Endometrium (tissue), 2 donors: ENCODE data around the gene LGALS13.
"Not testable (repeated sequence)": the region's sequence is repeated elsewhere in the genome, so short reads cannot be mapped to it uniquely, and the experiment has no call there.

Experiments used
- FAIRE-seq: peaks from 2 replicates; lab custom pipeline; 2012; peaks lifted over from hg19 to GRCh38; lab: Jason Lieb, UNC
- donor health status: control.
- donor health status: control.

The LGALS13 gene

DNA sequence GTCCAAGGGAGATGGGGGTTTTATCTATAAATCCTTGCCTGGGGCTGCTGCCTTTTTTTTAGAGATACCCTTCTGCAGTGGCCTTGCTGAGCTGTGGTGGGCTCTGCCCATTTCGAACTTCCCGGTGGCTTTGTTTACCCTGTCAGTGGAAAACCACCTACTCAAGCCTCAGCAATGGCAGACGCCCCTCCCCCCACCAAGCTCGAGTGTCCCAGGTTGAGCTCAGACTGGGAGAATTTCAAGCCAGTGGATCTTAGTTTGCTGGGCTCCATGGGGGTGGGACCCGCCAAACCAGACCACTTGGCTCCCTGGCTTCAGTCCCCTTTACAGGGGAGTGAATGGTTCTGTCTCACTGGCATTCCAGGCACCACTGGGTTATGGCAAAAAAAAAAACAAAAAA, 21.6 kb downstream of the LGALS13 start:
- FAIRE-seq = no peak

DNA sequence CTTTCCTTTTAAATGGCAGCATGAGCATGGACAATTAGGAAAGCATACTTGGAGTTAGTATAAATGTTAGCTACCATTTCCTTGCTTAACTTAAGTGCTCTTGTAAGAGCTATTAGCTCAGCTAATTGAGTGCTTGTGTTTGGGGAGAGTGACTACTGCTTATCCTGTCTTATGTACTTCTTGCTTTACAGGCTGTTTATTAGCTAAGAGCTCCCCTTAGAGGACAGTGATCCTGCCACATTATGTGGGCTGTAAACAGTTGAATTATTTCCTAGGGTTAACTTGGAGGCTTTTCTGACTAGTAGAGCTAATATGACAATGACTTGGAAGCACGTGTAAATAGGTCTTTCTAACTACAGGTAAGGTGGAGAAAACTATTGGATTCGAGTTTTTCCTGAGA, 25.3 kb downstream of the LGALS13 start:
- FAIRE-seq = not testable (repeated sequence)

DNA sequence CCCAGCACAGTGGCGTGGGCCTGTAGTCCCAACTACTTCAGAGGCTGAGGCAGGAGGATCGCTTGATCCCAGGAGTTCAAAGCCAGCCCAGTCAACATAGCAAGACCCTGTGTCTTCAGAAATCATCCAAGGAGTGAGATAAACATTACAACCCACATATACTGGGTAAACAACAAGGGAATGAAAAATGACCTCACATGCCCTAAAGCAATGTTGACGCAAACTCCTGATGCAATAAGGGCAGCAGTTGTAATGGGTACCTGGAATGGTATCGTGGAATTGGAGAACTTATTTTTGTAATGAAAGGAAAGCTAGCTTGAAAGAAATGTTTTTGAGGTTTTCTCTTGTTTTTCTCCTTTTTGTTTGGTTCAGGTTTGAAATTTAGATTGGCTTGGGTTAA, 28.9 kb downstream of the LGALS13 start:
- no peak for FAIRE-seq

DNA sequence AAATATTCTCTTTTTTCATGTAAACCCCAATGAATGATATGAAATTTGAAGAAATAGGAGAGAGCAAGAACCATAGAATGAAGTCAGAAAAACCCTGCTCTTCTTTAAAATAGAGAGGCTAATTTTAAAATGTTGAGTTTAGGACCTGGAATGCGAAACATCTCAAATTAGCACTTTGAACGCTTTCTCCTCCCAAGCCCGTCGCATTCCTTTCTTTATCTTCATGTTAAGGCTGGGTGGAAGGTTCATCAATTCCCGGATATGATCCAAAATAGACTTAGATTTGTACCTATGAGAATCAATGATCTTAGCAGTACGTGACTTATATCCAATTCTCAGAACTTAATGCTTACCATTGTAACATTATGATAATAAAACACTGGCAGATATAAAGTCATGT, 29.3 kb downstream of the LGALS13 start:
- no peak for FAIRE-seq

DNA sequence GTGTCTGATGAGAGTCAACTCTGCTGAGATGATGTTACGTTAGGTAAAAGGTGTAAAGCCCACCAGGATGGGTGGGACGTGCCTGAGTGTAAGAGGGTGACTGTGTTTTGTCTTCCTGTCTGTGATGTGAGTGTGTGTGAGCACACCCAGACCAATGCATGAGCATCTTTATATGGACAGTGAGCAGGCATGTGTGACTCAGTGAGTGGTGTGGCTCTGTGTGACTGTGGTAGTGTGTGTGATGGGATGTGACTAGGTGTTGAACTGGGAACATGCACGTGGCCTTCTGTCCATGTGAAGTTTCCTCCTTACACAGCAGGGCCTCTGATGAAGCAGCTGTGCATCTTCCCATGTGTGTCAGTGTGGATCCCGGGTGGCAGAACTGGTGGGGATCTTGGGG, 35.6 kb downstream of the LGALS13 start:
- FAIRE-seq = no peak

DNA sequence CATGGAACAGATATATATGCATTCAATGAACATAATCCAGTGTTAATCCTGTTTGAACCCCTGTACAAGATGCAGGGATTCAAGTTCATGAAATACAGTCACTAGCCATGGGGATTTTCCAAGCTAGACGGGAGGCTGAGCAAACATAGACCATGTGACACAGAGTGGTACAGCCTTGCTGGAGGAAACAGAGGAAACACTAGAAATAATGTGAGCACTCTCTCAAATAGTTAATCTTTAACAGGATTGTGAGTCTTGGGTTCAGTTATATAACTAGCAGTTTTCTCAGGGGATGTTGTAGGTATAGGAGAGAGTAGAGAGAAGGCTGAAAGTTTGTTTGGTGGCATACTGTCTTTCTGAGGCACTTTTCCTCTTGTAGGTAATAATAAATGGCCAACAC, 39.4 kb downstream of the LGALS13 start:
- no peak for FAIRE-seq

DNA sequence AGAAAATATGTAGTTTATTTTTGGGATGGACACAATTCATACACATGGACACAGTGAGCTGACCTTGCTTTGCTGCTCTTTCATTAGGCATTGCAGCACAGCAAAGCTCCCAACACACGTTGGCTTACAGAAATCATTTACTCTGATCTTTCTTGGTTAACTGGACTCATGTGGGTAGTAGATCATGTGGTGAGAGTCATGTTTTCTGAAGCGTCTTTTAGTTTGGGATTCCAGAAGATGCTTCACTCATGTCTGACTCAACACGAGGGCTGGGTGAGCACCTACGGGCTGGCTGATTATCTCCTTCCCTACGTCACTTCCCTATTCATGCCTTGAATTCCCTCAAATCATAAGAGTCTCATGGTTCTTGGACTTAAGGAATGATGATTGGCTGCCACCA, 41.3 kb downstream of the LGALS13 start:
- no peak for FAIRE-seq

DNA sequence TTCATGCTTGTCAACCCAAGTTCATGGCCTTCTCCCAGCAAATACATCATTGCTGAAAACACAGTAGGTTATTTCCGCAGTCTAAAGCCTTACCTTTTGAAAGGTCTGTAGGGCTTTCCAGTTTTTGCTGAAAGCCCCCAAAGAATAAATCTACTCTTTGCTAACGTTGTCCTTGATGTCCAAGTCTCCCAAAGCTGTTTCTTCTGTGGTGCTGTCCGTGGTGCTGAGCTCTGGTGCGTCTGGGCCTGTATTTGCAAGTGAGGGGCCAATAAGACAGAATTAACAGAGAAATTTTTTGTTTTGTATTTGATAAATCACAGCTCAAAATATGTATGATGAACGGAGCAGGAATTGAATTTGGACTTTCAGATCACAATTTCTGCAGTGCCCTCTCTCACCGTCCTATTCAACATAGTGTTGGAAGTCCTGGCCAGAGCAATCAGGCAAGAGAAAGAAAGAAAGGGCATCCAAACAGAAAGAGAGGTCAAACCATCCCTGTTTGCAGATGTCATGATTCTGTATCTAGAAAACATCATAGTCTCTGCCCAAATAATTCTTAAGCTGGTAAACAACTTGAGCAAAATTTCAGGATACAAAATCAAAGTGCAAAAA, 43.6 kb downstream of the LGALS13 start:
- no peak for FAIRE-seq

DNA sequence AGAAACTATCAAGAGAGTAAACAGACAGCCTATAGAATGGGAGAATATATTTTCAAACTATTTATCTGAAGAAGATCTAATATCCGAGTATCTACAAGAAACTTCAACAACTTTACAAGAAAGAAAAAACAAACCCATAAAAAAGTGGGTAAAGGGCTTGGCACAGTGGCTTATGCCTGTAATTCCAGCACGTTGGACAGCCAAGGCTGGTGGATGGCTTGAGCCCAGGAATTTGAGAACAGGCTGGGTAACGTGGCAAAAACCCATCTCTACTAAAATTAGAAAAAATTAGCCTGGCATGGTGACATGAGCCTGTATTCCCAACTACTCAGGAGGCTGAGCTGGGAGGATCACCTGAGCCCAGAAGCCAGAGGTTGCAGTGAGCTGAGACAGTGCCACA, 45.6 kb downstream of the LGALS13 start:
- no peak for FAIRE-seq

DNA sequence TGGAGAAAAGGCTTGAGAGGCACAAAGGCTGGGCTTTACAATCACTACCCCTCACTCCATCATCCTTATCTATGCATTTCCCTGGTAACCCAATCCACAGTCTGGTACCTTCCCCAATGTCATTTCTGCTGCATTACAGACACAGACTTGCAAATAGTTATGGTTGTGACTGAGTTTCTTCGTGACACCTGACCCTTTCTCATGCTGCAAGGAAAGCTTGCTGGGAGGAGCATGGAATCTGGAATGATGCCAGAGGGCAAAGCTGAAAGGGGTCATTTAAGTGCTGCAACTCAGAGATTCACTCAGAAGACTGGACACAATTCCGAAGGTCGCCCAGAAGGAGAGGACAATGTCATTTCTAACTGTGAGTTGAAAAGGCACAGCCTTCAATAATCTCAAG, 53.3 kb downstream of the LGALS13 start, which contains the start of gene LGALS16:
Gene LGALS16, plus strand, starts transcription at position 301 of the 400 bp plus-strand sequence. Its CDS starts 49 bp downstream, at position 350.
- no peak for FAIRE-seq
